ENCODE measurements around the gene FGGY.
"Not testable (repeated sequence)": the region's sequence is repeated elsewhere in the genome, so short reads cannot be mapped to it uniquely, and the experiment has no call there.

GRCh38 chr1:59471991-59472570 lies 175.2 kb downstream of the FGGY start:
- TF ChIP-seq CTCF, POLR2A (IDR thresholded peaks at IDR 0.05): not testable (repeated sequence)

Measured in body of pancreas (tissue), 4 donors.